K562 (cell line): ENCODE data around the gene SFTPB. TPM values are rescaled to one million over a fixed set of nuclear protein-coding genes. Genes with fewer than 3 reads are reported as not detected.

Source experiments
- ATAC-seq: fragments of 200-7000 bp; cut with Tn5 transposase; 3 replicates; pipeline ENCODE4 v1.9.1; 2020; ENCODE audit warnings: moderate library complexity
- BruUV-seq: library from RNA; stranded (reverse); fragments of 400-500 nt; replicated peaks from 2 replicates; lab custom pipeline; 2021; lab: Mats Ljungman, UMichigan
- CTCF ChIA-PET: fragments of 300-600 bp; formaldehyde crosslinking; extraction: SDS; loops from one replicate; lab custom pipeline; 2021; ENCODE audit warnings: low intra/inter-chr PET ratio; lab: Yijun Ruan, JAX
- POLR2A ChIA-PET: fragments of 300-600, 350-650 bp; sonication (Branson Sonifier 250); formaldehyde crosslinking; extraction: SDS; loops from one replicate; lab custom pipeline; 2021; ENCODE audit warnings: antibody characterized with exemption, inconsistent platforms; lab: Yijun Ruan, JAX
- DNase-seq, 4 experiments: peaks; one replicate each; pipeline versions ENCODE4 v3.0.0 to v3.0.0-alpha.2; 2011 to 2018; ENCODE audit warnings: low spot score in 3 of 4, mixed read lengths in 3 of 4; ENCODE audit errors: extremely low read depth in 1 of 4
- FAIRE-seq: peaks from 2 replicates; lab custom pipeline; 2011; peaks lifted over from hg19 to GRCh38; lab: Jason Lieb, UNC
- H2AFZ ChIP-seq: 2 replicates; pipeline ENCODE4 v1.6.0; 2011; ENCODE audit warnings: low read depth, low read length, control low read depth, inconsistent platforms
- H3K27ac ChIP-seq: fragments of 200-600 bp; 3 replicates; pipeline ENCODE4 v1.8.0; 2011; ENCODE audit warnings: low read depth, mild to moderate bottlenecking, control low read depth, inconsistent platforms, low read length, moderate library complexity, mixed read lengths; ENCODE audit errors: extremely low read depth
- H3K27me3 ChIP-seq, 2 experiments: fragments of 300-600 bp in 1 of 2; 2 replicates in 1 of 2; 3 replicates in 1 of 2; pipeline versions ENCODE4 v1.6.0 to v1.8.0; 2011; ENCODE audit warnings: inconsistent platforms in 2 of 2, low read length in 2 of 2, mild to moderate bottlenecking in 1 of 2, mixed read lengths in 1 of 2, moderate library complexity in 1 of 2; ENCODE audit not compliant: control insufficient read depth in 2 of 2, insufficient read depth in 2 of 2
- H3K36me3 ChIP-seq: fragments of 300-600 bp; 3 replicates; pipeline ENCODE4 v1.8.0; 2011; ENCODE audit warnings: mild to moderate bottlenecking, low read length, inconsistent platforms; ENCODE audit not compliant: control insufficient read depth, insufficient read depth
- H3K4me1 ChIP-seq, 2 experiments: fragments of 200-600 bp in 1 of 2; replicated peaks in 1 of 2; 2 replicates in 1 of 2; 3 replicates in 1 of 2; pipeline versions ENCODE4 v1.5.1 to v1.8.0; 2011; ENCODE audit warnings: inconsistent platforms in 2 of 2, low read length in 2 of 2, mild to moderate bottlenecking in 1 of 2, mixed read lengths in 1 of 2, moderate library complexity in 1 of 2; ENCODE audit not compliant: control insufficient read depth in 2 of 2, insufficient read depth in 2 of 2
- H3K4me2 ChIP-seq: 2 replicates; pipeline ENCODE4 v1.6.1; 2011; ENCODE audit warnings: low read length, control low read depth, inconsistent platforms, mixed read lengths; ENCODE audit not compliant: insufficient read depth
- H3K4me3 ChIP-seq: fragments of 200-600 bp; sonication (generic), shearing (Covaris generic); 2 replicates; pipeline ENCODE4 v1.5.1; 2016; ENCODE audit warnings: control low read depth, inconsistent platforms
- H3K79me2 ChIP-seq: fragments of 200-600 bp; 3 replicates; pipeline ENCODE4 v1.8.0; 2011; ENCODE audit warnings: low read length, inconsistent platforms; ENCODE audit not compliant: control insufficient read depth, insufficient read depth
- H3K9ac ChIP-seq, 2 experiments: 2 replicates each; pipeline versions ENCODE4 v1.6.0 to v1.6.1; 2011; ENCODE audit warnings: low read depth in 2 of 2, low read length in 2 of 2, control low read depth in 1 of 2, inconsistent platforms in 1 of 2, mild to moderate bottlenecking in 1 of 2, mixed read lengths in 1 of 2; ENCODE audit not compliant: insufficient read depth in 1 of 2
- H3K9me1 ChIP-seq: one replicate; pipeline ENCODE4 v1.6.0; 2011; ENCODE audit warnings: inconsistent platforms, mild to moderate bottlenecking, low read length, moderate library complexity; ENCODE audit not compliant: control insufficient read depth, insufficient read depth
- H3K9me3 ChIP-seq: replicated peaks from 2 replicates; pipeline ENCODE4 v1.5.1; 2011; ENCODE audit warnings: low read depth, low read length, inconsistent platforms; ENCODE audit not compliant: control insufficient read depth, insufficient read depth
- H4K20me1 ChIP-seq: replicated peaks from 2 replicates; pipeline ENCODE4 v1.6.1; 2011; ENCODE audit warnings: low read length, inconsistent platforms, mixed read lengths; ENCODE audit not compliant: control insufficient read depth, insufficient read depth
- ESRRB ChIP-seq: fragments of 250-450 bp; sonication (Bioruptor Pico); IDR thresholded peaks from 2 replicates; pipeline ENCODE4 v1.5.0; 2020; ENCODE audit warnings: mild to moderate bottlenecking, moderate library complexity, borderline replicate concordance
- FOXP1 ChIP-seq: sonication (generic); formaldehyde crosslinking; IDR thresholded peaks from 2 replicates; pipeline ENCODE4 v1.8.0; 2022; ENCODE audit warnings: mild to moderate bottlenecking, missing genetic modification reagents
- HINFP ChIP-seq: fragments of 450-650 bp; conservative IDR thresholded peaks from 2 replicates; pipeline ENCODE4 v1.6.1; 2016; ENCODE audit warnings: missing genetic modification characterization, low read depth, mild to moderate bottlenecking, control low read depth, missing compliant biosample characterization
- HLTF ChIP-seq: fragments of 450-650 bp; IDR thresholded peaks from 2 replicates; pipeline ENCODE4 v1.6.1; 2016
- KLF10 ChIP-seq: fragments of 250-450 bp; sonication (Bioruptor Pico); IDR thresholded peaks from 2 replicates; pipeline ENCODE4 v1.6.1; 2021; ENCODE audit warnings: matching md5 sums
- L3MBTL2 ChIP-seq: fragments of 450-650 bp; IDR thresholded peaks from 2 replicates; pipeline ENCODE4 v1.6.1; 2016; ENCODE audit warnings: mild to moderate bottlenecking, moderate library complexity
- MLLT1 ChIP-seq, 2 experiments: fragments of 450-650 bp; IDR thresholded peaks; 2 replicates each; pipeline ENCODE4 v1.6.1; 2016
- NR2F6 ChIP-seq: fragments of 450-650 bp; formaldehyde crosslinking; IDR thresholded peaks from 2 replicates; pipeline ENCODE4 v1.4.0; 2020; ENCODE audit warnings: mild to moderate bottlenecking
- POU5F1 ChIP-seq: fragments of 150-350 bp; IDR thresholded peaks from 2 replicates; pipeline ENCODE4 v1.6.1; 2014; ENCODE audit warnings: borderline replicate concordance, low read length, low read depth, mild to moderate bottlenecking; ENCODE audit not compliant: partially characterized antibody
- ZHX1 ChIP-seq: fragments of 150-350 bp; conservative IDR thresholded peaks from 2 replicates; pipeline ENCODE4 v1.6.1; 2014; ENCODE audit warnings: low read length
- ZNF263 ChIP-seq: sonication (generic); formaldehyde crosslinking; IDR thresholded peaks from 2 replicates; pipeline ENCODE4 v1.8.0; 2022; ENCODE audit warnings: mild to moderate bottlenecking, missing genetic modification reagents, borderline replicate concordance
- ZNF347 ChIP-seq: fragments of 450-650 bp; formaldehyde crosslinking; IDR thresholded peaks from 2 replicates; pipeline ENCODE4 v1.4.0; 2020; ENCODE audit warnings: low read depth, mild to moderate bottlenecking, moderate library complexity
- WGBS: fragments of 100-300 bp; shearing (Covaris generic); methylation state at CpG from one replicate; pipeline ENCODE4 v1.1.6; 2016; ENCODE audit warnings: low coverage, mixed read lengths; ENCODE audit not compliant: insufficient coverage; ENCODE audit errors: missing lambda C conversion rate; 5-methylcytosine and 5-hydroxymethylcytosine counted together
- in situ Hi-C: fragments of 300-500 bp; cut with MboI; formaldehyde crosslinking; loops from 4 replicates; pipeline ENCODE4 v1.15.0; 2018; ENCODE audit warnings: inconsistent platforms, mixed read lengths
- intact Hi-C: fragments of 100-400 bp; cut with micrococcal nuclease; formaldehyde crosslinking; loops from 2 replicates; pipeline ENCODE4 v1.14.2; 2022
- polyA plus RNA-seq, 8 experiments: library from polyadenylated mRNA; depleted of rRNA in 4 of 8; stranded (reverse) in 5 of 8; unstranded in 3 of 8; fragments of >200 nt; fragmentation: Nextera tagmentation in 2 of 8; fragmentation: Illumina TruSeq in 1 of 8; extraction: Ambion mirVana in 2 of 8; extraction: Trizol in 1 of 8; gene quantifications; 2 replicates each; pipeline versions ENCODE4 v1.2.1 to v1.2.3, GENCODE V29; 2011 to 2014; ENCODE audit warnings: inconsistent platforms in 1 of 8, missing spikeins in 1 of 8
- total RNA-seq, 7 experiments: library from RNA; depleted of rRNA in 6 of 7; stranded (reverse); fragments of >200 nt in 6 of 7; fragmentation: Illumina TruSeq in 2 of 7; extraction: Trizol in 2 of 7; gene quantifications; 2 replicates each; pipeline versions ENCODE4 v1.2.1 to v1.2.3, GENCODE V29; 2011 to 2021; ENCODE audit warnings: low replicate concordance in 1 of 7

SFTPB gene
- total and polyA plus RNA-seq, 9 of the 15 experiments (the other 6 are each of a cell fraction or from before 2014, with no cell fraction given) = 0.03 to 7.0 TPM; not detected in 7

GRCh38 chr2:85655961-85656417 lies 12.0 kb downstream of the SFTPB start:
- ChIA-PET CTCF (no interaction called here), POLR2A (no interaction called here)
- Histone ChIP-seq H3K36me3 (peaks cover 35% of the 10 kb centered on the region; the same call in 2 of the 3 replicates), H3K4me3 (no peak overlapping the region), H3K9me3 (no peaks in the 10 kb centered on the region), H4K20me1 (no peaks in the 10 kb centered on the region), H3K27ac (no peak overlapping the region), H2AFZ (no peak overlapping the region), H3K27me3 (no peaks in the 10 kb centered on the region), H3K79me2 (no peaks in the 10 kb centered on the region), H3K4me2 (no peak overlapping the region), H3K4me1 (no peaks in the 10 kb centered on the region), H3K9ac (no peak overlapping the region), H3K9me1 (peaks cover 3% of the 10 kb centered on the region)
- FAIRE-seq (no peak), DNase-seq (no peak), ATAC-seq (no peak)
- 67% methylated on average over 7 of the region's 7 CpGs for WGBS
- no TSS peak for BruUV-seq
- in situ Hi-C loops = no loop called here
- TF ChIP-seq ZNF347 (CRISPR knock-in tag) (no peak), FOXP1 (CRISPR knock-in tag) (no peak), MLLT1 (IDR thresholded peaks at IDR 0.05) (no peak), ESRRB (CRISPR knock-in tag) (no peak), HLTF (no peak), L3MBTL2 (no peak), KLF10 (no peak), NR2F6 (no peak), ZNF263 (CRISPR knock-in tag) (no peak), ZHX1 (no peak), HINFP (no peak), POU5F1 (no peak)
- intact Hi-C loops = no loop called here
